Calu3 (cell line): Measurements from ENCODE around the gene PTPN13. TPM values are rescaled to one million over a fixed set of nuclear protein-coding genes. Genes with fewer than 3 reads are reported as not detected.

Experiments
- BruUV-seq: library from RNA; stranded (reverse); fragments of 400-500 nt; replicated peaks from 2 replicates; lab custom pipeline; 2021; lab: Mats Ljungman, UMichigan
- CTCF ChIA-PET: fragments of 300-600 bp; sonication (Branson Sonifier 250); formaldehyde crosslinking; loops from one replicate; lab custom pipeline; 2022; ENCODE audit warnings: antibody characterized with exemption; lab: Charles Lee
- DNase-seq: peaks from one replicate; pipeline ENCODE4 v3.0.0; 2022
- H3K27ac Mint-ChIP-seq: one replicate; pipeline ENCODE4 v1.8.0; 2022; ENCODE audit warnings: mixed read lengths; ENCODE audit not compliant: unreplicated experiment
- H3K27me3 Mint-ChIP-seq: one replicate; pipeline ENCODE4 v1.8.0; 2022; ENCODE audit warnings: mixed read lengths; ENCODE audit not compliant: unreplicated experiment
- H3K36me3 Mint-ChIP-seq: one replicate; pipeline ENCODE4 v1.8.0; 2022; ENCODE audit warnings: mild to moderate bottlenecking, moderate library complexity, mixed read lengths; ENCODE audit not compliant: insufficient read depth, unreplicated experiment
- H3K4me1 Mint-ChIP-seq: one replicate; pipeline ENCODE4 v1.8.0; 2022; ENCODE audit warnings: mild to moderate bottlenecking, low read depth, mixed read lengths; ENCODE audit not compliant: unreplicated experiment
- H3K4me3 Mint-ChIP-seq: one replicate; pipeline ENCODE4 v1.8.0; 2022; ENCODE audit warnings: mild to moderate bottlenecking, low read depth, moderate library complexity, mixed read lengths; ENCODE audit not compliant: unreplicated experiment
- H3K9me3 Mint-ChIP-seq: one replicate; pipeline ENCODE4 v1.8.0; 2022; ENCODE audit warnings: low read depth, mixed read lengths; ENCODE audit not compliant: unreplicated experiment
- CTCF ChIP-seq: fragments of 200-600 bp; IDR thresholded peaks from one replicate; pipeline ENCODE4 v1.8.0; 2022; ENCODE audit warnings: antibody characterized with exemption; ENCODE audit not compliant: unreplicated experiment
- intact Hi-C: fragments of 100-400 bp; cut with micrococcal nuclease; formaldehyde crosslinking; loops from one replicate; pipeline ENCODE4 v1.10.0; 2022; ENCODE audit not compliant: unreplicated experiment
- total RNA-seq: library from RNA; stranded (reverse); gene quantifications from 2 replicates; pipeline ENCODE4 v1.2.3, GENCODE V29; 2022

The PTPN13 gene
- total RNA-seq, 1 experiment from 2014 or later, result 23.3 TPM

GRCh38 chr4:86608757-86609375 lies 14.8 kb downstream of the PTPN13 start:
- no peak for DNase-seq
- Mint-ChIP-seq H3K27me3 (no peaks in the 10 kb centered on the region), H3K27ac (no peak overlapping the region), H3K36me3 (no peaks in the 10 kb centered on the region), H3K9me3 (peaks cover 2% of the 10 kb centered on the region), H3K4me3 (no peak overlapping the region), H3K4me1 (peaks cover 12% of the 10 kb centered on the region)
- BruUV-seq, result no TSS peak
- intact Hi-C loops, result no loop called here
- no peak for TF ChIP-seq CTCF
- CTCF ChIA-PET, result no interaction called here

DNA sequence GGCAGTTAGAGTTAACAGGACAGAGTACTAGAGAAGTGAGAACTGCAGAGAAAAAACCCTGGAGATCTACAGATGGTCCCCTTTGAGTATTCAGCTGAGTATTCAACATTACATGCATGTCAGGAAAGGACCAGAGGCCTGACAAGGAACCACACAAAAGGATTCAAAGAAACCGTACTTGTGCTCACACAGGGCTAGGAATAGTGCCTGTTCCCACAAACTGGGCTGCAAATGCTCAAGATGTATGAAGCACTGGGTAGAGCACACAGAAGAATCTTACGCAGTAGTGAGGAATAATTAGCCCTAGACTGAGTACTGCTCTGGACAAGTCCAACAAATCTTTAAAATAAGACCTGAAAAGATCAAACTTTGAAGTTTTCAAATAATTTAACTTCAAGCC lies 17.6 kb downstream of the PTPN13 start:
- no peaks in the 10 kb centered on the region for H3K27me3 Mint-ChIP-seq
- no TSS peak for BruUV-seq
- H3K36me3 Mint-ChIP-seq, result no peaks in the 10 kb centered on the region
- H3K27ac Mint-ChIP-seq, result no peak overlapping the region
- CTCF ChIA-PET, result no interaction called here
- no peak for DNase-seq
- H3K4me3 Mint-ChIP-seq, result no peak overlapping the region
- no peak for TF ChIP-seq CTCF
- peaks cover 2% of the 10 kb centered on the region for H3K9me3 Mint-ChIP-seq
- intact Hi-C loops, result no loop called here
- H3K4me1 Mint-ChIP-seq, result no peaks in the 10 kb centered on the region

- peaks cover 4% of the 10 kb centered on the region for H3K9me3 Mint-ChIP-seq
- TF ChIP-seq CTCF, result no peak
- no peaks in the 10 kb centered on the region for H3K27me3 Mint-ChIP-seq
- H3K36me3 Mint-ChIP-seq, result no peaks in the 10 kb centered on the region
- no TSS peak for BruUV-seq
- CTCF ChIA-PET, result no interaction called here
- DNase-seq, result no peak
- H3K27ac Mint-ChIP-seq, result no peak overlapping the region
- H3K4me3 Mint-ChIP-seq, result no peak overlapping the region
- intact Hi-C loops, result no loop called here
- no peaks in the 10 kb centered on the region for H3K4me1 Mint-ChIP-seq
These were observed 19.6 kb downstream of the PTPN13 start for GRCh38 chr4:86613734-86614133.

- intact Hi-C loops, result no loop called here
- no peak for TF ChIP-seq CTCF
- Mint-ChIP-seq H3K27ac (no peak overlapping the region), H3K4me1 (no peaks in the 10 kb centered on the region), H3K9me3 (peaks cover 4% of the 10 kb centered on the region), H3K36me3 (no peaks in the 10 kb centered on the region), H3K4me3 (no peak overlapping the region), H3K27me3 (no peaks in the 10 kb centered on the region)
- CTCF ChIA-PET, result no interaction called here
- no TSS peak for BruUV-seq
- DNase-seq, result no peak
These were observed 20.8 kb downstream of the PTPN13 start for GRCh38 chr4:86614865-86615264.
